ENCODE results near the gene UBXN10.

Gene UBXN10

DNA sequence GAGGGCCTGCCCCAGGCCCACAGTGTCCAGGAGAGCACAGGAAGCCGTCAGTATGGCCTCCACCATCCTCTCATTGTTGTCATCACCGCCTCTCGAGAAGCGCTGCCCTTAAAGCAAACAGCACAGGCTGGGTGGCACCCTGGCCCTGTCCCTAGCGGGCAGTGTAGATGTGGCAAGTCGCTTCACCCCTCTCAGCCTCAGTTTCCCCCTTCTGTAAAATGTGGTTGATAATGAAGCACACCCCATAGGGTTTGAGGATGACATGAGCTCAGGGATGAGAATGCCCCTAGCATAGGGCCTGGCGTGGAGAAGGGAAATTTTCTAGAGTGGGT lies 33.3 kb upstream of the UBXN10 start:
- DNase-seq = no peak

- DNase-seq = no peak
Measured at GRCh38 chr1:20153000-20153418, 32.9 kb upstream of the UBXN10 start.

DNA sequence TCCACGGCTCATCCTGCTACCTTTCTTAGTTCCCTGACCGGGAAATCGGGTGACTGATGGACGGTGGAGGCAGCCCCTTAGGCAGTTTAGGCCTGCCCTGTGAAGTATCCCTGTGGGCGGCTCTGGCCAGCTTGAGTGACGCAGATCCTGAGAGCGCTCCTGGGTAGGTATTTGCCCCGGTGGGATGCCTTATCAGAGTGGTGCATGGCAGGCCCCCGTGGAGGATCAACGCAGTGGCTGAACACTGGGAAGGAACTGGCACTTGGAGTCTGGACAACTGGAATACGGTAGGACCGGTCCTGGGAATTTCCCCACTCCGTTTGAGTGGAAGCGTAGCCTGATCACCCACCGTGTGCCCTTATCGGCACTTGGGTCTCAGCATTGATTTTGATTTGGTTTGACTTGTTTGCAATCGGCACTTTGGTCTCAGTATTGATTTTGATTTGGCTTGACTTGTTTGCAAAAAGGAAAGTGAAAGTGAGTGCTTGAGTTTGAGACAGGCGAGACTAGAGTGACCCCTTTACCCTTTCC lies 31.5 kb upstream of the UBXN10 start:
- DNase-seq = no peak

DNA sequence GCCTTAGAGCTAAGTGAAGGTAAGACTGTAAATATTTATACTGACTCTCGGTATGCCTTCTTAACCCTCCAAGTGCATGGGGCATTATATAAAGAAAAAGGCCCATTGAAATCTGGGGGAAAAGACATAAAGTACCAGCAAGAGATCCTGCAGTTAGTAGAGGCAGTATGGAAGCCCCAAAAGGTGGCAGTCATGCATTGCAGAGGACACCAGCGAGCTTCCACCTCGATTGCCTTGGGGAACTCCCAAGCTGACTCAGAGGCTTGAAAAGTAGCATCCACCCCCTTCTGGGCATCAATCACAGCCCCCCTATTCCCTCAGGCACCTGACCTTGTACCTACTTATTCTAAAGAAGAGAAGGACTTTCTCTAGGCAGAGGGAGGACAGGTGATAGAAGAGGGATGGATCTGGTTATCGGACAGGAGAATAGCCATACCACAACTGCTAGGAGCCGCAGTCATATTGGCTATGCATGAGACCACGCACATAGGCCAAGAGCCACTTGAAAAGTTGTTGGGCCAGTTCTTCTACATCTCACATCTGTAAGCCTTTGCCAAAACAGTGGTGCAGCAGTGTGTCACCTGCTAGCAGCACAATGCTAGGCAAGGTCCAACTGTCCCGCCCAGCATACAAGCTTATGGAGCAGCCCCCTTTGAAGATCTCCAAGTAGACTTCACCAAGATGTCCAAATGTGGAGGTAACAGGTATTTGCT lies 27.4 kb upstream of the UBXN10 start:
- DNase-seq = peak; percentile 8

DNA sequence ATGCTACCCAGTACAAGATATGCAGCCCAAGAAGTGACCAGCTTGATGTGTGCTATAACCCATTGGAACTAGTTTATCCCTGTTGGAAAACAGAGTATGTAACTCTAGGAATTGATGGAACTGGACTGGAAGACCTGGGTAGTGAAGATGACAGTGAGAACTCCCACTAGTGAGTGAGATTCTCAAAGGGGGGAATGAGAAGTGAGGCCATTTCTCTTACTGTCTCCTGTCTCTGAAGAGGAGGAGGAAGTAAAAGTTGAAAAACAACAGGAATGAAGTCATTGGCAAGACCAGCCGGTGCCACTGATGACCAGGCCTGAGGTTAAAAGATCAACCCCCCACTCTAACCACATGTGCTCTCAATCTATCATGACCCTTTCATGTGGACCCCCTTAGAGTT lies 25.9 kb upstream of the UBXN10 start:
- DNase-seq = no peak

DNA sequence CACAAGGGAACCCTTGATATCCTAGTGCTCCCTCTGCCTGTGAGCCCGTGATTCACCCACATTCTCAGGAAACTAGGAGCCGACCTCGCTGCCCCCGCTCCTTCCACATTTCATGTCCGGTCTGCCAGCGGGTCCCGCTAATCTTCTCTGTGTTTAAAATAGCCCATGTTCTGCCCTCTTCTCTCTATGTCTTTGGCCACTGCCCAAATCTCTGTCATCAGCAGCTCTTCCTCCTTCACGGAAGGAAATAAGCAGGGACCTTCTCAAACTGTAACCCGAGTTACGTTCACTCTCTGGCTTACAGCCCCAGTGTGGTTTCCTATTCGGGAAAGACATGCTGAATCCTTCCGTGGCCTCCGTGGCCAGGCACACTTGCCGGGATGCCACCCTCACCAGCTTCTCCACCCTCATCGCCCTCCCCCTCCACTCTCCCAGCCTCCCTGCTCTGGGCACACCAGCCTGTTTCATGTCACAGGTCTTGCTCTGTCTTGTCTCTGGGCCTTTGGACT lies 21.1 kb upstream of the UBXN10 start:
- no peak for DNase-seq

- DNase-seq = peak; percentile 8
Measured at GRCh38 chr1:20165522-20165951, 20.4 kb upstream of the UBXN10 start.

DNA sequence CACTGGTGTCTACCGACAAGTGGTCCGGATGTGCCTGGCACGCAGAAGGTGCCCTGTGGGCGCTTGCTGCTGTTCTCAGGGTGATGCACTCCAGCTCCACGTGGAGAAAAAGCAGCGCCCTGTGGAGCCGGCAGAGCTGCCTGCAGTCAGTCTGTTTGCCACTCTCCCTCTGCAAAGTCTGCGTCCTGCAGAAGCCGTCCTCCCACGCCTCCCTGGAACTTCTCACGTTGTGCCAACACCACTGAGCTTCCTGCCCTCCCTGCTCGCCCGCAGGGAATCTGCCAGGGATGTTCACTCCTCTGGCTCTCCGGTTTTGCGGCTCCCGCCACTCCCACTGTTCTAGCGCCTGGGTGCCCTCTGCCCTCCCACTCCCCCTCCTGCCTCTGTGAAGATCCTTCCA lies 19.8 kb upstream of the UBXN10 start:
- DNase-seq = no peak

DNA sequence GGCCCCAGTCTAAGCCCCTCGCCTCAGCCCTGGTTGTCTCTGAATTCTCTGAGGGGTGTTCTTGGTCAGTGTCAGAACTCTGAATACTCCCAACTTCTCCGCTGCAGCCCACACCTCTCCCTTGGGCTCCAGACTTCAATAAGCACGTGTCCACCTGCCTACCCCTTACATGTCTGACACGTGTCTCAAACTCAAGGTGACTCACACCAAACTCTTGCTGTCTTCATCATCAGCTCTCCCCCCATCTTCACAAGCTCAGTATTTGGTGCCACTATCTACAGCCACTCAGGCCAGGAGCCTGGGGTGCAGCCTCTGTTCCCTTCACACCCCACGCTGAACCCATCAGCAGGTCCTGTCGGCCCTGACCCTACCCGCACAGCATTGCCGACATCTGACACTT lies 18.8 kb upstream of the UBXN10 start:
- no peak for DNase-seq

DNA sequence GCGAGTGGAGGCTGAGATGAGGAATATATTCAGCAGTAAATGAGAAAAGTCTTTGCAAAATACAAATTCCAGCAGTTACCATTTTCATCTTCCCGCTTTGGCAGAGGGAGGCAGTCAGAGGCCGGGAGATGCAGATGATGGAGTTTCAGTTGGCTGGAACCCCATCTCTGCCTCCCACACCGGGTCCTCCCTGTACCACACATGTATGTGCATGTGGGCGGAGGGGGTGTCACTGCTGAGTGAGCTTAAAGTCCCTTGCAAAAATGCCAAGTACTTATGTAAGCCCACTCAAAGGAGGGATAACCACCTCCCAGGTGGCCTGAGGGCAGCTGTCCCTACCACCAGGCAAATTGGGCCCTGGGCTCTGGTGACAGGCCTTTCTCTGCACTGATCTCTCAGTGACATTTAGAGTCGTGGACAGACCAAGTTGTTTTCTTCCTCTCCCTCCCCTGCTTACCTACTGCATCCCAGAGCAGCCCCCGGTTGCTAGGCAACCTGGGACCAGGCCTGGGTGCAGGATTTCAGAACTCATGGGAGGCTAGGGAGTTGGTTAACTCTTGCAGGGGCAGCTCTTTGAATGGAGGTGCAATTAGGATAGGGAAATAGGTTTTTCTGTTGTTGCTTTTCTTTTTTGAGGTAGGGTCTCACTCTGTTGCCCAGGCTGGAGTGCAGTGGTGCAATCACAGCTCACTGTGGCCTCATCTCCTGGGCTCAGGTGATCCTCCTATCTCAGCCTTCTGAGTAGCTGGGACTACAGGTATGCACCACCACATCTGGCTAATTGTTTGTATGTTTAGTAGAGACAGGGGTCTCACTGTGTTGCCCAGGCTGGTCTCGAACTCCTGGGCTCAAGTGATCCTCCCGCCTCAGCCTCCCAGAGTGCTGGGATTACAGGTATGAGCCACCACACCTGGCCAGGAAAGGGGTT lies 17.1 kb upstream of the UBXN10 start:
- DNase-seq = no peak

DNA sequence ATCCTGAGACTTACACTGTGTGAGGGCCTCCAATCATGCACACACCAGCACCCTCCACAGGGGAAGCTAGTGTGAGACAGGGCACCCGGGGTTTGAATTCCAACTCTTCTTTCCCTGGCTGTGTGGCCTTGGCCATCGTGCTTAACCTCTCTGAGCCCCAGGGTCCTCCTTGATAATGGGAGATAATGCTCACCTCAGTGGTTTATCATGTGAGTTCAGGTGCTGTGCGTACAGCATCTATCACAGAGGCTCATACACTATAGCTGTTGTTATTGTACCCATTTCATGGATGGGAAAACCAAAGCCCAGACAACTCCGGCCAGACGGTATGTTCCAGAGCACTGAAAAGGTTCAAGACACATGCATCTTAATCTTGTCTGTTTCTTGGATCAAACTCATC lies 16.0 kb upstream of the UBXN10 start:
- no peak for DNase-seq

DNA sequence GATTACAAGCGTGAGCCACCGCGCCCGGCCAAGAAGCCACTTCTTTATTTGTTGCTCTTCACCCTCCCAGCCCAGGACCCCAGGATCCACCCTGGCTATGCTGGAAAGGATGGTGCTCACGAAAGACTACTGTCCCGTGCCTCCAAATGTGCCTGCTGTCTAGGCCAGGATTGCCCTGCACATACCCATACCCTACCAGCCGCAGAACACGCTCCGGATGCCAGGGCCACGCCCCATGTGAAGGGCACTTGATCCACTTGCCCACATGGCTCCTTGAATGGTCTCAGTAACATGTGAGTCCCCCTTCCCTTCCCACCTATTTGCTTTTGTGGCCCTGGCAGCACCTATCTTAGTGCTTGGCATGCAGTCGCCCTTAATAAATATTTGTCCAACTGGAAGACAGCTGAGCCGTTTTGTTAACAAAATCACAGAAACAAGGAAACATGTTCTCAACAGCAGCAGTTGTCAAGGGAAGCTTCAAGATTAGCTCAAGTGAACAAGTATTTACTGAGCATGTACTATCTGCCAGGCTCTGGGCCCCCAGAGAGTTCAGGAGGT lies 13.8 kb upstream of the UBXN10 start:
- no peak for DNase-seq

DNA sequence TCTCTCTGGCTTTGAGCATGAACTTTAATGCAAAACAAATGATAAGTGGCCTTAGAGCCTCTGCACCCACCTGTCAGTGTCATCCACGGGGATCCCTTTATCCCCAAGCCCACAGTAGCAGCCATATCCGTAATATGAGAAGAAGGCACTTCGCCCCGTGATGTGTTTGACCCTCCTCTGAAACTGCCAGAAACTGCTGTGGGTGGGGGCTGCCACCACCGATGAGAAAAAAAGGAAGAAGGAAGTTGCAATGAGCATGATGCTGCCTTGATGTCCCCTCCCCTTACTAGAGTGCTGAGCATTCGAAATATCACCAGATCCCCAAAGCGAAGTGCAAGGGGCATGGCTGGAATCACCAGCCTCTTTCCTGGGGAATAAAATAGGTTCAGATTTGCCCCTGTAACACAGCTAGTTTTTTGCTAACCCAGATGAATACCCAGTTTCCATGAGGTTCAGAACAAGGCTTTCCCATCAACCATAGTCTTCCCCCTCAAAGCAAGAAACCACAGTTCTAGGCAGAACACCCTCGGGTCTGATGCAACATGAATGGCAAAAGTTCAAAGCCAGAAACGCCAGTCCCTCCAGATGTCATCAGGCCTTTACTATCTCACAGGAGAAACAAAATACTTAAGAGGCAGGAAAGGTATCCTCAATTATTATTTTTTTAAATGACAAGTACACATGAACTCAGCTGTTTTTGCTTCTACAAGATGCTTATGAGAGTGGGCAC lies 10.8 kb upstream of the UBXN10 start:
- no peak for DNase-seq

GRCh38 chr1:20178634-20179370 lies 7.1 kb upstream of the UBXN10 start:
- no peak for DNase-seq

DNA sequence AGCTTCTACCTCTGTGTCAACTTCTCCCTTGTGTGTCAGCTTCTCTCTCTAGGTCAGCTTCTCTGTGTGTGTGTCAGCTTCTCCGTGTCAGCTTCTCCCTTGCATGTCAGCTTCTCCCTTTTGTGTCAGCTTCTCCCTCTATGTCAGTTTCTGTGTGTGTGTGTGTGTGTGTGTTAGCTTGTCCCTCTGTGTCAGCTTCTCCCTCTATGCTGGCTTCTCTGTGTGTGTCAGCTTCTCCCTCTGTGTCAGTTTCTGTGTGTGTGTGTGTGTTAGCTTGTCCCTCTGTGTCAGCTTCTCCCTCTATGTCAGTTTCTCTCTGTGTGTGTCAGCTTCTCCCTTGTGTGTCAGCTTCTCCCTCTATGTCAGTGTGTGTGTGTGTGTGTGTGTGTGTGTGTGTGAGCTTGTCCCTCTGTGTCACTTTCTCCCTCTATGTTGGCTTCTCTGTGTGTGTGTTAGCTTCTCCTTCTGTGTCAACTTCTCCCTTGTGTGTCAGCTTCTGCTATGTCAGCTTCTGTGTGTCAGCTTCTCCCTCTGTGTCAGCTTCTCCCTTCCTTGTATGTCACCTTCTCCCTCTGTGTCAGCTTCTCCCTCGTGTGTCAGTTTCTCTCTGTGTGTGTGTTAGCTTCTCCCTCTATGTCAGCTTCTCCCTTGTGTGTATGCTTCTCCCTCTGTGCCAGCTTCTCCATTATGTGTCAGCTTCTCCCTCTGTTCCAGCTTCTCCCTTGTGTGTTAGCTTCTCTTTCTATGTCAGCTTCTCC lies 6.3 kb upstream of the UBXN10 start:
- DNase-seq = no peak

DNA sequence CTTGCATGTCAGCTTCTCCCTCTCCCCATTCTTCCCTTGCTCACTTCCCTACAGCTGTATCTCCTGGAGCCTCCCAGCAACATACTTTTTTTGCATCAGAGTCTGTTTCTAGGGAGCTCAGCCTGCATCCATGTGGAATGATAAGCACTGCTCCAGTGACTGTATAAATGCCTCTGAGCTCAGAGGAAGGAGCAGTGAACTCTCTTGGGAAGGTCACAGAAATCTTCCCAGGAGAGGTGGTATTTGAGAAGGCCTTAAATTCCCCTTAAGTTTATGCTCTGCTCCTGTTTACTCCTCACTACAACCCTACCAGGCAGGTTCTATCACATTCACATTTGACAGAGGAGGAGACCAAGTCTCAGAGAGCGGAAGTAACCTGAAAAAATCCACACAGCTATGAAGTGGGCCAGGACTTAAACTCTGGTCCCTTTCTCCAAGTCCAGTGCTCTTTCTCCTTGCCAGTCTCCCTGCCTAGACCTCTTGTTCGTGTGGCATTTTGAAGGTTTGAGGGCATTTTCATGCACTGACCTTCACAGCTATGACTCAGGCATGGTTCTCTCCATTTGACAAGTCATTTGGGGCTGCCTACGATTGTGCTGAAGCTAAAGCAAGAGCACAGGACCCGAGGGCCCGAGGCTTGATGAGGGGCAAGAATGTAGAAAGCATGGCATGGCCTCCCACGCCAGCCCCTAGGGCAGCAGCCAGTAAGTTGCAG lies 5.6 kb upstream of the UBXN10 start:
- no peak for DNase-seq

- no peak for DNase-seq
Measured at GRCh38 chr1:20180844-20181207, 5.1 kb upstream of the UBXN10 start.

GRCh38 chr1:20182415-20182814 lies 3.5 kb upstream of the UBXN10 start:
- no peak for DNase-seq

GRCh38 chr1:20183035-20183434 lies 2.9 kb upstream of the UBXN10 start:
- no peak for DNase-seq

DNA sequence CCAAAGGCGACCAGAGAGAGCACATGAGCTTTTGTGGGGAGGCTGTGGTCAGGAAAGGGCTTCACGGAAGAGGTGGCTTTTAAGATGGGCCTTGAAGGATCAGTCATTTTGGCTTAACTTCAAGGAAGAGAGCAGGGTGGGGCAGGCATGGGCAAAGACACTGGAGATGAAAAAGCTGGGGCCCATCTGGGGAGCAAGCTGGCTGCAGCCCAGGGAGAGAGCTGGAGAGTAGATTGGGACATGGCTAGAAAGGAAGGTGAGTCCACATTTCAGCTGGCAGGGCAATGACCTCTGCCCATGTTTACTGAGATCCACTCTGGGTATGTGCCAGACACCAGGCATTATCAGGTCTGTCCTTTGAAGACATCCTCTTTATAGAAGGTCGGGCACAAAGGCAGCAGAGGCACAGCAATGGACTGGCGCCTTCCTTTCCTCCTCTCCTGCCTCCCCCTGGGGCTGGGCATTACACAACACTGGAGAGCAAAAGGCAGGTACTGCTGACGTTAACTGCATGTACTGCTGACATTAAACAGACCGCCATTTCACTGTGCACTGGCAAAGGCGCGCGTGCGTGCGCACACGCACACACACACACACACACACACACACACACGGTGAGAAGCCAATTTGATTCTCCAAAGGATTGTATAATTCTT lies 2.2 kb upstream of the UBXN10 start:
- DNase-seq = no peak
